COLO668 (cell line): ENCODE results near the gene VAMP5.
"Not testable (repeated sequence)": the region's sequence is repeated elsewhere in the genome, so short reads cannot be mapped to it uniquely, and the experiment has no call there.

Experiments
- DNase-seq: peaks from one replicate; lab custom pipeline; 2025; ENCODE audit not compliant: unreplicated experiment; lab: John Stamatoyannopoulos, UW

Gene VAMP5

GRCh38 chr2:85600951-85601770 lies 16.9 kb downstream of the VAMP5 start:
- no peak for DNase-seq

DNA sequence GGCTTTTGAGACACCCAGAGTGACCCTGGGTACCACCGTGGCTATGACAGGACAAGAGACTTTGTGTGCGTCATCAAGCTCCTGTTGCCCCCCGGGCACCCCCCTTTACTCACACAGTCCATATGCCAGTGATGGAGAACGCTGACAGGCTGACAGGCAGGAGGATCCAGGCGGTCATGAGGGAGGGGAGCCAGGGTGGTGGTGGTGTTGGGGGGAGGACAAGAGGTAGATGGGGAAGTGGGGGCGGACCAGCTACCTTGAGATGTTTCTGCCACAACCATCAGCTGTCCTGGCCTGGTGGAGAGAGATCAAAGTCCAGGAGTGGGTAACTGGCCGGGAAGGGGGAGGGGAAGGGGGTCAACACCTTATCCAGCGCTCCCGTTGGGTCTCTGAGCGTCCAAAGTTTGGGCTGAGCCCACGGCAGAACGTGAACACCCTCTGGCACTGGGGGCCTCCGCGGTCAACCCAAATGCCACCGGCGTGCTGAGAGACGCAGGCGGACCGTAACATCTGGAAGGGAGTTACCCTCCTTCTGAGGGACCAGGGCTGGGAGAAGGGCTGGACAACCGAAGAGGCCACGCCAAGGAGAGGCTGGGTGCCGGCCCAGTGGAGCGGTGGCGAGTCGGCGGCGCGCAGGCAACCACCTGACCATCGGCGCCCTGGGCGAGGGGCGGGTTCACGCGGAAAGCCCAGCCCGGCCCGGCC lies 17.7 kb downstream of the VAMP5 start:
- DNase-seq: peak; percentile 67

DNA sequence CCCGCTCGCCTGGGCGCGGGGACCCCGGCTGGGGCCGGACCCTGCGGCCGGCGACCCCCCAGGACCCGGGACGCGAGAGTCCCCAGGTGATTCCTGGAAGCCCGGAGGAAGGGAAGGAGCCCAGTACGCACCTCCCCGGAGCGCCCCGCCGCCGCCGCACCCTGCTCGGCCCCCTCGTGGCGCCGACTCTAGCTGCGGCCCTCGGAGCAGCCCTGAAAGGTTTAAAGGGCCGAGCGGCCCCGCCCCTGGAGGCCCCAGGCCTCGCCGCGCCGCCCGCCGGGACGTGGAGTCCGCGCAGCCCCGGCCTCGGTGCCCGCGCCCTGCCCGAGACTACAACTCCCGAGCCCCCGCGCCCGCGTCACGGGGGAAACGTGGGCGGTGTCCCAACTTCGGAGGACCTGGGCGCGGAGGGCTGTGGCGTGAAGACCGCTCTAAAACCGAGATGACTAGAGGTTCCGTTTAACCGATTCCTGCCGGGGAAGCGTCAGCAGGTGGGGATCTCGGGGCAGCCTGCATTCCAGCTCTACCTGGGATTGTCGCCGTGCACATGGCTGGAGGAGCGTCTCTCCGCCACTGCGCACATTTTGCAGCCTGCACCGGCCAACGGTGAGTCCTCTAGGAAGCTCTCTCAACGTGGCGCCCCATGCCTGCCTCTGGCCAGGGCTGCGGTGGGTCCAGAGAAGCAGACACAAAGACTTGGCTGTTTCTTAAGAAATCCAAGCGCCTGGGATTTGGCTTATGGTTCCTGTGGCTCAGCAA lies 18.4 kb downstream of the VAMP5 start, which contains the start of gene TMEM150A:
Gene TMEM150A (minus strand): TSS at position 223 of the 759 bp plus-strand sequence. CDS start 750 bp downstream, outside the sequence.
- DNase-seq: peak; percentile 98

GRCh38 chr2:85604133-85604444 lies 19.9 kb downstream of the VAMP5 start:
- DNase-seq: not testable (repeated sequence)

- peak; percentile 22 for DNase-seq
Measured at GRCh38 chr2:85604568-85605339, 20.5 kb downstream of the VAMP5 start.

DNA sequence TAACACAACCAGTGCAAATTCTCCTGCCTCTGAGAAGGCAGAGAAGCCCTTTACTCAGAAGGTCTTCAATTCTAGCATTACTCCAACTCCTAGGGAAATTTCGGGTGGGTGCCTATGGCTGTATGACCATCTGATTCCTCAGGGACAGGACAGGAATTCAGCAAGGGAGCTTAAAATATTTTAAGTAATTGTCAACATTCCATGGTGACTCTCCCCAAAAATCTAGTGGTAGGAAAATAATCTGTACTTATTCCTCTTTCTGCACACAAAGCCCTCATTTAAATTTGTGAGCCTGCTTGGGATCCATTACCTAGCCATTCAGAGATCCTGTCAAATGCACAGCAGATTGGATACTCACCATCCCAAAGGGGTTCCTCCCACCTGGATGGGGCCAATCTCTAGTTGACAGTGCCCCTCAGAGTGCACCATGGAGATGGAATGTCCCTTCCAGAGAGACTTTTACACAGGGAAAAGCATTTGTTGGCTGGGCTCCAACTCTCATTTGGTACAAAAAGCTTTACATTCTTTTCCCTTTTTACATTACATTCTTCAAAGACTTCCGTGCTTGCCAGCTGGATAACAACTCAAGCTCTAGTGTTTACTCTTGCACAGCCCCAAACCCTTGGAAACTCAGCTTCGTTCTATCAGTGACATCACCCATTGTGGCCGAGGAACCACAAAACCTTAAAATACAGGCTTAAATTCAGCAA lies 21.3 kb downstream of the VAMP5 start:
- no peak for DNase-seq

GRCh38 chr2:85606116-85606455 lies 21.9 kb downstream of the VAMP5 start:
- no peak for DNase-seq

GRCh38 chr2:85607268-85608215 lies 23.3 kb downstream of the VAMP5 start:
- DNase-seq: no peak

DNA sequence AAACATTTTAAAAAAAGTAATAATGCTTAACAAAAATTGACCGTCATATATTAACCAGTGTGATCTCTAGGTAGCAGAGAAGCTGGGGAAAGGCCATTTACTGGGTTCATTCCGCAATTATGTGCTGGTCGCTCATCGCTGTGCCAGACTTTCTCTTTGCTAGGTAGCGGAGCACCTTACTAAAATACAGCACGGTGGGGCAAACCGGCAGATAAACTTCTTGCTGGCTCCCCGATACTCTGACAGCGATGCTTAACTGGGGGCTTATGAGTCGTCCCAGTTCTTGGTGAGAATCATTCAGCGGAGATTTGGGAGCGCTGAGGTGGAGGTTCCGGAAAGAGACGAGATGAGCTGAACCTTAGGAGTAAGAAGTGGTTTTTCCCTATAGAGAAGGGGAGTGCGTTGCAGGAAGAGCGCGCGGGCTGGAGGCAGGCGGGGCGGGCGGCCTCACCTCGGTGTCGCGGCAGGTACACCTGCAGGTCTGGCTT lies 27.0 kb downstream of the VAMP5 start:
- no peak for DNase-seq

GRCh38 chr2:85611705-85612587 lies 27.7 kb downstream of the VAMP5 start, which contains the start of gene C2orf68:
C2orf68 (minus strand) TSS chr2:85612066; CDS start chr2:85611984, 82 bp downstream.
- peak; percentile 93 for DNase-seq

GRCh38 chr2:85613717-85614515 lies 29.7 kb downstream of the VAMP5 start:
- DNase-seq: no peak

- DNase-seq: not testable (repeated sequence)
Measured at GRCh38 chr2:85614757-85615156, 30.5 kb downstream of the VAMP5 start.

GRCh38 chr2:85615413-85615728 lies 31.1 kb downstream of the VAMP5 start:
- DNase-seq: no peak

DNA sequence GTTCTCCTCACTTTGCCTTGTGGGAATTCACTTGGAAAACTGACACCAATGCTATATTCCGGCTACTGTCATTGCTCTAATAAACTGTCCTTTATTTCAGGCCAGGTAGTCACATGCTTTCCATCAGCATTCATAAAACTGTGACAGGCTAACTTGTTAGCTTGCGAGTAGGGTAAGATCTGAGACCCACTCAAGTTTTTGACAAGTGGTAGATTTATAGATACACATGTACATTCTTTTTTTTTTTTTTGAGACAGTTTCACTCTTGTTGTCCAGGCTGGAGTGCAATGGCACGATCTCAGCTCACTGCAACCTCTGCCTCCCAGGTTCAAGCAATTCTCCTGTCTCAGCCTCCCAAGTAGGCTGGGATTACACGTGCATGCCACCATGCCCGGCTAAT lies 33.5 kb downstream of the VAMP5 start:
- not testable (repeated sequence) for DNase-seq

GRCh38 chr2:85619617-85620016 lies 35.4 kb downstream of the VAMP5 start:
- DNase-seq: no peak

GRCh38 chr2:85621338-85621737 lies 37.1 kb downstream of the VAMP5 start:
- DNase-seq: no peak

- no peak for DNase-seq
Measured at GRCh38 chr2:85623991-85624390, 39.8 kb downstream of the VAMP5 start.
